22Rv1 (cell line): ENCODE results near the gene VASH2.

Experiments used
- H3K27ac ChIP-seq: fragments of 450-650 bp; 2 replicates; pipeline ENCODE4 v1.5.1; 2017
- ZFX ChIP-seq: fragments of 450-650 bp; IDR thresholded peaks from 2 replicates; pipeline ENCODE4 v1.6.1; 2017; ENCODE audit warnings: antibody characterized with exemption, borderline replicate concordance
- TF ChIP-seq, protein P1 (sequence below): fragments of 450-650 bp; IDR thresholded peaks from 2 replicates; pipeline ENCODE4 v1.5.1; 2017; ENCODE audit warnings: mild to moderate bottlenecking

VASH2 gene

GRCh38 chr1:212914789-212915188 lies 35.6 kb upstream of the VASH2 start:
- no peak for TF ChIP-seq ZFX
- H3K27ac ChIP-seq, result no peak overlapping the region

DNA sequence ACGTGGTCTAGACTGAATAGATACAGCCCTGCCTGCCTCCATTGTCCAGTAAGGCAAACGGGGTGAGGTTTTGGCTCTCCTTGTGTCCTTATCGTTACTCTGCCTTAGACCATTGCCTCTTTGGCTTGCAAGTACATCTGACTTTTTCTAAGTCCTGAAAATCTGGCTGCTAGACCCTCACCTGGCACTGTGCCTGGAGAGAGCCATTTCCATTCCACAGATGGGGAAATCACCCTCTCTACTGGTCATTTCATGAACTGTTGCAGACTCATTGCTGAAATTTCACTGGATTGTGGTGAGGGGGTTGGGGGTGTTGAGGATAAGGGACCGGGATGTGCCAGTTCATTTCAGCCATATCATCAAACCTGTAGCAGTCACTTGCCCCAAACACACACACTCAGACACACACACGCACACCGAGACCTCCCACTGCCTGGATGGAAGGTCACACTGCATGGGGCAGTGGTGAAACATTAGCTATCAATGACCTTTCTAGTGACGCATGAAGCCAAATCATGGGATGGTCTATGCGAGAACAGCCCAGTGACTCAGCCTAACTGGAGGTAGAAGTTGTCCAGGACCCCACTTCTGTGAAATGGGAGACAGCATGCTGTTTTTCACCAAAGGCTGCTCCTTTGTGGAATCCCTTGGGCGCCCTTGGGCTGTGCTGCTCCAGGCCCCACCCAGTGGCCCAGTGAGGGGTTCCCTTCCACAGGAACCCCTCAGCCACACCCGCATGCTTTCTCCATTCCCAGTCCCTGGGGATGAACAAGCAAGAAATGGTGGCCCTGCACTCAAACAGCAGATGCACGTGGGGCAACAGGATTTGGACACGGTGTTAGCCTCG lies 34.9 kb upstream of the VASH2 start:
- no peak overlapping the region for H3K27ac ChIP-seq
- TF ChIP-seq, protein P1, sequence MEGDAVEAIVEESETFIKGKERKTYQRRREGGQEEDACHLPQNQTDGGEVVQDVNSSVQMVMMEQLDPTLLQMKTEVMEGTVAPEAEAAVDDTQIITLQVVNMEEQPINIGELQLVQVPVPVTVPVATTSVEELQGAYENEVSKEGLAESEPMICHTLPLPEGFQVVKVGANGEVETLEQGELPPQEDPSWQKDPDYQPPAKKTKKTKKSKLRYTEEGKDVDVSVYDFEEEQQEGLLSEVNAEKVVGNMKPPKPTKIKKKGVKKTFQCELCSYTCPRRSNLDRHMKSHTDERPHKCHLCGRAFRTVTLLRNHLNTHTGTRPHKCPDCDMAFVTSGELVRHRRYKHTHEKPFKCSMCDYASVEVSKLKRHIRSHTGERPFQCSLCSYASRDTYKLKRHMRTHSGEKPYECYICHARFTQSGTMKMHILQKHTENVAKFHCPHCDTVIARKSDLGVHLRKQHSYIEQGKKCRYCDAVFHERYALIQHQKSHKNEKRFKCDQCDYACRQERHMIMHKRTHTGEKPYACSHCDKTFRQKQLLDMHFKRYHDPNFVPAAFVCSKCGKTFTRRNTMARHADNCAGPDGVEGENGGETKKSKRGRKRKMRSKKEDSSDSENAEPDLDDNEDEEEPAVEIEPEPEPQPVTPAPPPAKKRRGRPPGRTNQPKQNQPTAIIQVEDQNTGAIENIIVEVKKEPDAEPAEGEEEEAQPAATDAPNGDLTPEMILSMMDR, result peak; percentile 28
- TF ChIP-seq ZFX, result no peak

DNA sequence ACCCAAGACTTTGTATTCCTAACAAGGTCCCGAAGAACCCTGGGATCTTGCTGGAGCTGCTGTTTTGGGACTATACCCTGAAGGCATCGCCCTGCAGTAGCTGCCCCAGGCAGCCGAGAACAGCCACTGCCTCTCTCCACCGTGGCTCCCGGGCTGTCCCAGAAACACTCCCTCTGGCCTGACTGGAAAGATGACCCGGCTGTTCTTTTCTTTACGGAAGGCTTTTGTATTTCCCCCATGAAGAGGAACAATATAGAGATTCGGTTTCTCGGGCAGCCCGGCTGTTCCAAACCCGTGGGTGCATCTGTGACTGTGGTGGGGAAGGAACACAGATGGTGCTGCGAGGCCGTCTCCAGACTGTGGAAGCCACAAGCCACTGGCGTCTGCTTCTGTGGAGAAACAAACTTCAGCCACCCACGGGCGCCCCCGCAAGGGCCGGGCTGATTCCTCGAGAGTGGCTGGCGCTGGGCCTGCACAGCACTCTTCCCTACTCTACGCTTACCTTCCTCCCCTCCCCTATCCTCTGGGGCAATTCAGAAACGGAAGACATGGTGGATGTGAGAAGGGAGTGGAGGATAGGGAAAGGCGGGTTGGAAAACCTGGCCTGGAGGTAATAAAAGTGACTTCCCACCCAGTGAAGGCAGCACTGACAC lies 33.7 kb upstream of the VASH2 start:
- H3K27ac ChIP-seq, result no peak overlapping the region
- no peak for TF ChIP-seq ZFX
- TF ChIP-seq, protein P1, result peak; percentile 29; the same call in 1 of the 2 replicates

GRCh38 chr1:212917134-212917485 lies 33.2 kb upstream of the VASH2 start:
- H3K27ac ChIP-seq, result no peak overlapping the region
- TF ChIP-seq, protein P1, result no peak
- no peak for TF ChIP-seq ZFX

DNA sequence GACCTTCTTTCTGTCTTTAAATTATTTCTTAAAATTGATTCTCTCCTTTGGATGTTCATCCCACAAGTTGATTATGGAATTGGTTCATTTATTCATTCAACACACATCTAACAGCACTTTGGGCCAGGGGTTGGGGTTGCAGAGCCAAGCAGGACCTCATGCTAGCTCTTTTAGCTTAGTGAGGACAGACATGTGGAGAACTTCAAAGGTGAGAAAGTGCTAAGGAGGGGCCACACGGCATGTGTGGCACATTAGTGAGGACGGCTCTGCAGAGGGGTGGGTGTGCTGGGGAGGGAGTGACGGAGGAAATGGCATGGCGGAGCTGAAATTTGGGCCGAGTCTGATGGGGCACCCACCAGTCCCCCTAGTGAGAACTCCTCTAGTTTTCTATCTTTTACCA lies 32.5 kb upstream of the VASH2 start:
- H3K27ac ChIP-seq, result no peak overlapping the region
- TF ChIP-seq ZFX, result no peak
- TF ChIP-seq, protein P1, result no peak

DNA sequence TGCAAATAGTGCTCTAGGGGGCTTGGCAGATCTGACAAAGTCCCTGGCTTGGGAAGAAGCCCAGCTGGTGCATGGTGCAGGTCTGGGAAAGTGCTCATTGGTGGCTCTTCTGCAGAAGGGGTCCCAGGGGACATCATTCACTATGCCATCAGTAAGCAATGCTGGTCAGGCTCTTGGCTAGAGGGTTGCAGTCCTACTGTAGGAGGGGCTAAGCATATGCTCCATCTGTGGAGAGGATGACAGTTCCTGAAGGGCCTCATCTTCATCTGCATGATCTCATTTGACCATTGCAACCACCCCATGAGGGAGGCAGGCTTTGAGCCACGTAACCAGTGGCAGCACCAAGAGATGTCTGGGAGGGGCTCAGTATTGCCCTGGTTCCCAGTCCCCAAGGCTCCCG lies 31.5 kb upstream of the VASH2 start:
- TF ChIP-seq ZFX, result no peak
- TF ChIP-seq, protein P1, result no peak
- no peak overlapping the region for H3K27ac ChIP-seq

GRCh38 chr1:212920246-212920645 lies 30.1 kb upstream of the VASH2 start:
- TF ChIP-seq, protein P1, result no peak
- no peak for TF ChIP-seq ZFX

GRCh38 chr1:212920896-212921295 lies 29.4 kb upstream of the VASH2 start:
- no peak overlapping the region for H3K27ac ChIP-seq
- TF ChIP-seq ZFX, result no peak
- TF ChIP-seq, protein P1, result peak; percentile 45

More at GRCh38 chr1:212920246-212920645, 30.1 kb upstream of the VASH2 start:
- no peak overlapping the region for H3K27ac ChIP-seq
